ENCODE data around the gene SQOR.

- no peak for TF ChIP-seq POLR2AphosphoS5 (IDR thresholded peaks at IDR 0.05; ENCODE audit: low read depth, low read length)
- TF ChIP-seq REST (IDR thresholded peaks at IDR 0.05; ENCODE audit: insufficient read depth in 1 of 2, low read depth in 2 of 2, low read length in 2 of 2) = no peak
- no peak for TF ChIP-seq SIN3A (IDR thresholded peaks at IDR 0.05; ENCODE audit: borderline replicate concordance, insufficient read depth, low read length)
These were observed 85.4 kb downstream of the SQOR start for GRCh38 chr15:45720183-45720582.

All from PFSK-1 (cell line).